Right lobe of liver (tissue), 6 donors: ENCODE measurements around the gene SH3RF3. TPM values are rescaled to one million over a fixed set of nuclear protein-coding genes. Genes with fewer than 3 reads are reported as not detected.

ENCODE experiments used
- ATAC-seq, 4 donors: fragments of 200-7000 bp; cut with Tn5 transposase; one replicate each; pipeline ENCODE4 v1.9.1; 2020; ENCODE audit warnings: mild to moderate bottlenecking in 4 of 4, moderate library complexity in 4 of 4
- DNase-seq, 3 donors: peaks; one replicate each; pipeline ENCODE4 v3.0.0-alpha.2; 2020
- H3K27ac ChIP-seq, 3 donors: fragments of 200-600 bp; one replicate each; pipeline ENCODE4 v1.8.0; 2022
- H3K27me3 ChIP-seq, 2 donors: fragments of 200-600 bp; one replicate each; pipeline ENCODE4 v1.8.0; 2022
- H3K36me3 ChIP-seq, 4 donors: fragments of 200-600 bp; sonication (generic) in 1 of 4; one replicate each; pipeline versions ENCODE4 v1.5.1 to v1.8.0; 2017 to 2022; ENCODE audit warnings: control low read depth in 1 of 4
- H3K4me1 ChIP-seq, 4 donors: fragments of 200-600 bp; sonication (generic) in 1 of 4; one replicate each; pipeline versions ENCODE4 v1.5.1 to v1.8.0; 2017 to 2022; ENCODE audit warnings: control low read depth in 1 of 4
- H3K4me3 ChIP-seq, 3 donors: fragments of 200-600 bp; one replicate each; pipeline ENCODE4 v1.8.0; 2022
- H3K9me3 ChIP-seq, 4 donors: fragments of 200-600 bp; sonication (generic) in 1 of 4; one replicate each; pipeline versions ENCODE4 v1.5.1 to v1.8.0; 2017 to 2022; ENCODE audit warnings: control low read depth in 1 of 4
- POLR2A ChIP-seq: fragments of 450-650 bp; IDR thresholded peaks from one replicate; pipeline ENCODE4 v1.6.1; 2017; ENCODE audit warnings: antibody characterized with exemption, mild to moderate bottlenecking
- WGBS: methylation state at CpG from one replicate; pipeline ENCODE4 v1.1.6; 2018; ENCODE audit warnings: low coverage, low lambda C conversion rate; ENCODE audit not compliant: insufficient coverage; ENCODE audit errors: missing lambda C conversion rate; 5-methylcytosine and 5-hydroxymethylcytosine counted together
- intact Hi-C, 2 donors: fragments of 100-400 bp; cut with DNase I; formaldehyde crosslinking; loops; one replicate each; pipeline versions ENCODE4 v1.11.2 to v1.14.1; 2022
- total RNA-seq, 6 experiments: library from RNA; depleted of rRNA in 2 of 6; stranded (reverse); fragments of >200 nt in 2 of 6; fragmentation: NEBNext Ultra II Directional in 3 of 6; extraction: Animal tissue kit (Norgen Biotek cat#: 25700) in 3 of 6; gene quantifications; one replicate each; pipeline versions ENCODE4 v1.1.0 to v1.2.4, GENCODE V29; 2016 to 2023
- TF ChIP-seq, protein P1 (sequence below), 4 donors: fragments of 200-600 bp in 3 of 4; fragments of 450-650 bp in 1 of 4; IDR thresholded peaks; one replicate each; pipeline versions ENCODE4 v1.5.1 to v1.8.0; 2016 to 2022; ENCODE audit warnings: antibody characterized with exemption in 4 of 4, mild to moderate bottlenecking in 2 of 4
- donor health status: DM: no; HTN: yes; CAD: no.
- donor health status: DM: no; HTN: no; CAD: no.
- donor health status: DM: no; HTN: no; CAD: no.
- donor health status: DM: no; HTN: yes; CAD: no.
- donor health status: DM: no; HTN: yes; CAD: no.

Gene SH3RF3
- total RNA-seq, 6 experiments from 2014 or later, result 0.68 to 1.6 (median 1.2) TPM

DNA sequence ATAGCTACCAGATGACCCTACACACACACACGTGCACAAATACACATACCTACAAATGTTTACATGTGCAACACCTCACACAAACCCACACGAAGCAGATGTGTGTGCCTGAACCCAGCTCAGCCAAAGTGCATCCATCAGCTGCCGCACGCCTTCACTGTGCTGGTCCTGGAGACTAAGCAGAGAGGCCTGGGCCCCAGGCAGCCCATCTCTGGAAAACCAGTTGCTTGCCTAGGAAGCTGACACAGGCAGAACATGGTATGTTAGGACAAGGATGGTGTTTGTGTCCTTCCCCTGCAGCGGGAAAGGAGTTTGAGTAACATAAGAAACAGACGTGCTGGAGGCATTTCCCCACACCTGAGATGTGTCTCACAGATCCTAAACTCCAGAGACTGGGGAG, 398.1 kb downstream of the SH3RF3 start:
- H3K27ac ChIP-seq, result no peak overlapping the region
- 95% methylated on average over 6 of the region's 6 CpGs for whole genome bisulfite sequencing
- no peak for DNase-seq
- intact Hi-C loops, result no loop called here
- H3K4me3 ChIP-seq, result no peak overlapping the region
- H3K4me1 ChIP-seq, result no peaks in the 10 kb centered on the region
- H3K36me3 ChIP-seq, result no peaks in the 10 kb centered on the region
- no peak for TF ChIP-seq POLR2A
- TF ChIP-seq, protein P1, sequence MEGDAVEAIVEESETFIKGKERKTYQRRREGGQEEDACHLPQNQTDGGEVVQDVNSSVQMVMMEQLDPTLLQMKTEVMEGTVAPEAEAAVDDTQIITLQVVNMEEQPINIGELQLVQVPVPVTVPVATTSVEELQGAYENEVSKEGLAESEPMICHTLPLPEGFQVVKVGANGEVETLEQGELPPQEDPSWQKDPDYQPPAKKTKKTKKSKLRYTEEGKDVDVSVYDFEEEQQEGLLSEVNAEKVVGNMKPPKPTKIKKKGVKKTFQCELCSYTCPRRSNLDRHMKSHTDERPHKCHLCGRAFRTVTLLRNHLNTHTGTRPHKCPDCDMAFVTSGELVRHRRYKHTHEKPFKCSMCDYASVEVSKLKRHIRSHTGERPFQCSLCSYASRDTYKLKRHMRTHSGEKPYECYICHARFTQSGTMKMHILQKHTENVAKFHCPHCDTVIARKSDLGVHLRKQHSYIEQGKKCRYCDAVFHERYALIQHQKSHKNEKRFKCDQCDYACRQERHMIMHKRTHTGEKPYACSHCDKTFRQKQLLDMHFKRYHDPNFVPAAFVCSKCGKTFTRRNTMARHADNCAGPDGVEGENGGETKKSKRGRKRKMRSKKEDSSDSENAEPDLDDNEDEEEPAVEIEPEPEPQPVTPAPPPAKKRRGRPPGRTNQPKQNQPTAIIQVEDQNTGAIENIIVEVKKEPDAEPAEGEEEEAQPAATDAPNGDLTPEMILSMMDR (IDR thresholded peaks at IDR 0.05), result no peak
- H3K9me3 ChIP-seq, result no peaks in the 10 kb centered on the region
- H3K27me3 ChIP-seq, result no peaks in the 10 kb centered on the region
- ATAC-seq, result no peak

DNA sequence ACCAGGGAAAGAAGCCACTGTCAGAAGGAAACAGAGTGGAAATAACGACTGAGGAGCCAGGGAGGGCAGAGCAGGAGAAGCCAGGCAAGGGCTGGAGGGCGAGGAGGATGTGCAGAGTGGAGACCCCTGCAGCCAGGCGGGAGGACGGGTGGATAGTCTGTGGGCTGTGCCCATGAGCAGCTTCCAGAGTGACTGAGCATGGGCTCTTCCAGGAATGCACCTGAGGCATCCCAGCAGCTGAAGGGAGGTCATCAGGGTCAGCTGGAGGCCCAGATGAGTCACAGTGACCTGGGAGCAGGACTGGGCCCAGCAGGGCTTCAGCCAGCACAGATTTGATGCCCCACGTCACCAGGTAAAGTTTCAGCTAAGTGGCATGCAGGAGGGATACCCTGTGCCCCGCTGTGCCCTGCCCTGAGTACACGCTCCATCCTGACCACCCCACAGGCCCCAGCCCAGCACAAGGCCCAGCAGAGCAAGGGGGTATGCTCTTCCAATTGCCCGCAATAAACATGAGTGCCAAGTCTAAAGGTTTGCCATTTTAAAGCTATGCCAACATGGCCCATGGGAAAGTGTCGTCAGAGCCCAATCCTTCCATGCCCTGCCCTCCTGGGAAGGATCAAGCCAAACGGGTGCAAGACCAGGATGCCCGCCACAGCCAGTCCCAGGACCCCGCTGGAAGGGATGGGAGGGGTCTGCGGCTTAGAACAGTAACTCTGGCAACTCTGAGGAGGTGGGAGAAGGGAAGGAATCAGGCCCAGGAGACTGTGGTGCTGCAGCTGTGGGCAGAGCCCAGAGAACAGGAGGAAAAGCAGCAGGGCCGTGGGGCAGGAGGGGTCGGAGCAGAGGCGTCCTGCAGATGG, 399.1 kb downstream of the SH3RF3 start:
- WGBS, result 70% methylated on average over 8 of the region's 16 CpGs
- peak in 1 of 3 donors; percentile 29 for DNase-seq
- H3K36me3 ChIP-seq, result no peaks in the 10 kb centered on the region

DNA sequence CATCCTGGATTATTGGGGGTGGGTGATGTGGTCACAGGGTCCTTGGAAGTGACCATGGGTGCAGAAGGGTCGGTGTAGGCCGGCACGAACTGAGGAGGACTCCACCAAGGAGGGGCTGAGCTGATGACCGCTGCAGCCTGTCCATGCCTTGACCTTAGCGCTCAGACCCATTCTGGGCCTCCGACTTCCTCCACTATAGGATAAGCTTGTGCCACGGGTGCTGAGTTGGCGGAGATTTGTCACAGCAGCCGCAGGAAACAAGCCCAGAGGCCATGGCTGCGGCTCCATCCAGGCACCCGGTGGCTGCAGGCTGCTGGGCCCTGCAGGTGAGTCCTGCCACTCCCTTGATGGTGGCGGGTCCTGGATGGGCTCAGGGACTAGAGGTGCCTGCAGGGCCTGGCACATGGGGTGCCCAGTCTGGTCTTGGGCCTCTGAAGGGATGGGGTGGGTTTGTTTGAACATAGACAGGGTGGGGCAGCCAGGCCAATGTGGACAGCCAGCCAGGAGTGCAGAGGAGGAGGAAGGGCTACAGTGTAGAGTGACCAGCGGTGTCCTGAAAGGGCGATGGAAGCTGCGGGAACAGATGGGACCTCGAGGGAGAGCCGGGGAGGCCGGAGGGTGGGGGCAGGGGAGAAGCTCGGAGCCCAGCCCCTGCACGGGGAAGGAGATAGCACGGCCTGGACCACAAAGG, 400.0 kb downstream of the SH3RF3 start:
- WGBS, result 91% methylated on average over 9 of the region's 21 CpGs
- no peaks in the 10 kb centered on the region for H3K4me1 ChIP-seq
- H3K9me3 ChIP-seq, result no peaks in the 10 kb centered on the region
- ATAC-seq, result no peak
- peak in 1 of 3 donors; percentile 35 for DNase-seq
- intact Hi-C loops, result no loop called here
- H3K27me3 ChIP-seq, result no peaks in the 10 kb centered on the region
- no peak overlapping the region for H3K27ac ChIP-seq
- TF ChIP-seq, protein P1 (IDR thresholded peaks at IDR 0.05), result no peak
- TF ChIP-seq POLR2A, result no peak
- H3K4me3 ChIP-seq, result no peak overlapping the region
- H3K36me3 ChIP-seq, result no peaks in the 10 kb centered on the region

More for the DNA sequence above, 399.1 kb downstream of the SH3RF3 start:
- peak in 1 of 4 donors; percentile 78 for ATAC-seq
- Histone ChIP-seq H3K4me1 (no peaks in the 10 kb centered on the region), H3K27me3 (no peaks in the 10 kb centered on the region), H3K27ac (no peak overlapping the region), H3K4me3 (no peak overlapping the region), H3K9me3 (no peaks in the 10 kb centered on the region)
- intact Hi-C loops, result no loop called here
- TF ChIP-seq POLR2A, result no peak
- TF ChIP-seq, protein P1 (IDR thresholded peaks at IDR 0.05), result no peak

DNA sequence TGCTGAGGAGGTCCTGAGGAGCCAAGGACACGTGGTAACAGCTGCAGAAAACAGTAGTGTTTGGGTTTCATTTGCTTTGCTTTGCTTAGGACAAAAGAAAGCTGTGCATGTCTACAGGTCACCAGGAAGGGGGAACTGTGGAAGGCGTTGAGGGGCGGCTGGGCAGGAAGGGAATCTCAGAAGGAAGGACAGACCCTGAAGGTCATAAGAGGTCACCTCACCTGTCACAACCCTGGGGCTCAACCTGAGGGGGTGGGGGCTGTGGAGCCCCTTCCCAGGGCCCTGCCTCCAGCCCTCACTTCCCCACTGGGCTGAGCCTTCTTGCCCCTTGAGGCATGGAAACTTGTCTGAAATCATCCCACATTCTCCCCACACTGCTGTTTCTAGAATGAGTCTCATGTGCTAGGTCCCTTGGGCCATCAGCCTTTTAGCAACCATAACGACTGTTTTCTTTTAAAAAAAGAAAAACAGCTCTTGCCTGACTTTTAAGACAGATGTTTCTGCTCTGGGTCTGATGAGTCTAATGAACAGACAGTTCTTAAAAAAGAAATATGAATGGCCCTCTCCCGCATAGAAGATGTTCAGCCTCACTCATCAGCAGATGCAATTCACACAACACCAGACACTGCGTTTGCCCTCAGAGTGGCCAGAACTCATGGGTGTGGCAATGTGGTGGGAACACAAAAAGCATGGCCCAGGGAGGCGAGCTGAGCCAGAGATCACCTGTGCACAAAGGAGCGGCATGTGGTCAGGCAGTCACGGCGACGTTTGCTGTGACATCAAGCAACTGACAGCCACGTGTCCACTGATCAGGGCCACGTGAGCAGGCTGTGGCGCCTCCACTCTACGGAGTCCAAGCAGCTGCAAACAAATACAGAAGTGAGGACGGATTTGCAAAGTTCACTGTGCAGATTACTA, 400.8 kb downstream of the SH3RF3 start:
- intact Hi-C loops, result no loop called here
- Histone ChIP-seq H3K4me1 (no peaks in the 10 kb centered on the region), H3K27ac (no peak overlapping the region), H3K36me3 (no peaks in the 10 kb centered on the region), H3K4me3 (no peak overlapping the region), H3K27me3 (no peaks in the 10 kb centered on the region), H3K9me3 (no peaks in the 10 kb centered on the region)
- TF ChIP-seq, protein P1 (IDR thresholded peaks at IDR 0.05), result no peak
- no peak for TF ChIP-seq POLR2A
- ATAC-seq (no peak), DNase-seq (no peak)
- WGBS, result 78% methylated on average over 6 of the region's 16 CpGs
